LNCAP (cell line): ENCODE measurements around the gene ERRFI1.

ENCODE experiments used
- TF ChIP-seq, protein P1 (sequence below): fragments of 450-650 bp; IDR thresholded peaks from 2 replicates; pipeline ENCODE4 v1.5.1; 2017; ENCODE audit warnings: mild to moderate bottlenecking

Gene ERRFI1, protein sequence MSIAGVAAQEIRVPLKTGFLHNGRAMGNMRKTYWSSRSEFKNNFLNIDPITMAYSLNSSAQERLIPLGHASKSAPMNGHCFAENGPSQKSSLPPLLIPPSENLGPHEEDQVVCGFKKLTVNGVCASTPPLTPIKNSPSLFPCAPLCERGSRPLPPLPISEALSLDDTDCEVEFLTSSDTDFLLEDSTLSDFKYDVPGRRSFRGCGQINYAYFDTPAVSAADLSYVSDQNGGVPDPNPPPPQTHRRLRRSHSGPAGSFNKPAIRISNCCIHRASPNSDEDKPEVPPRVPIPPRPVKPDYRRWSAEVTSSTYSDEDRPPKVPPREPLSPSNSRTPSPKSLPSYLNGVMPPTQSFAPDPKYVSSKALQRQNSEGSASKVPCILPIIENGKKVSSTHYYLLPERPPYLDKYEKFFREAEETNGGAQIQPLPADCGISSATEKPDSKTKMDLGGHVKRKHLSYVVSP

GRCh38 chr1:8026153-8026975, at the start of gene ERRFI1:
ERRFI1 (minus strand) TSS chr1:8026309; CDS start chr1:8015619, 10,690 bp downstream.
- TF ChIP-seq, protein P1, sequence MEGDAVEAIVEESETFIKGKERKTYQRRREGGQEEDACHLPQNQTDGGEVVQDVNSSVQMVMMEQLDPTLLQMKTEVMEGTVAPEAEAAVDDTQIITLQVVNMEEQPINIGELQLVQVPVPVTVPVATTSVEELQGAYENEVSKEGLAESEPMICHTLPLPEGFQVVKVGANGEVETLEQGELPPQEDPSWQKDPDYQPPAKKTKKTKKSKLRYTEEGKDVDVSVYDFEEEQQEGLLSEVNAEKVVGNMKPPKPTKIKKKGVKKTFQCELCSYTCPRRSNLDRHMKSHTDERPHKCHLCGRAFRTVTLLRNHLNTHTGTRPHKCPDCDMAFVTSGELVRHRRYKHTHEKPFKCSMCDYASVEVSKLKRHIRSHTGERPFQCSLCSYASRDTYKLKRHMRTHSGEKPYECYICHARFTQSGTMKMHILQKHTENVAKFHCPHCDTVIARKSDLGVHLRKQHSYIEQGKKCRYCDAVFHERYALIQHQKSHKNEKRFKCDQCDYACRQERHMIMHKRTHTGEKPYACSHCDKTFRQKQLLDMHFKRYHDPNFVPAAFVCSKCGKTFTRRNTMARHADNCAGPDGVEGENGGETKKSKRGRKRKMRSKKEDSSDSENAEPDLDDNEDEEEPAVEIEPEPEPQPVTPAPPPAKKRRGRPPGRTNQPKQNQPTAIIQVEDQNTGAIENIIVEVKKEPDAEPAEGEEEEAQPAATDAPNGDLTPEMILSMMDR, result no peak

- TF ChIP-seq, protein P1, result no peak
These were observed 49.5 kb upstream of the ERRFI1 start for GRCh38 chr1:8075511-8076051.

- TF ChIP-seq, protein P1, result no peak
These were observed 47.2 kb upstream of the ERRFI1 start for GRCh38 chr1:8073112-8073855.

DNA sequence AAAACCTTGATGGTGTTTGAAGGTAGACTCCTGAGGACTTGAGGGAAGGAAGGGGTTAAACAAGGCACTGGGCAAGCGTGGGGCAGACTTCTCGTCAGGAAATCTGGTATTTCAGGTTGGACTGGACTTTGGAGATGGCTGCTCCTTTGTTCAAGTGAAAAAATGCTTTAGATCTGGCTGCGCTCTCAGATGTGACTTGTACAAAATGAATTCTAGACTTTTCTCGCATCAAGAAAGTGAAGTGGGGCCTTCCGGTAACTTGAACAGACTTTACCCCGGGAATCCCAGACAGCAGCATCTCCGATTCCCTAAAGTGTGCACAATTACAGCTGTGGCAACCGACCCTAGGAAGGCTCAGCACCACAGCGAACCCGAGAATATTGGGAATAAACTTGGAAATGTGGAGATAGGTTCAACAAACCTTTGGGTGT, 44.3 kb upstream of the ERRFI1 start:
- TF ChIP-seq, protein P1, result no peak

DNA sequence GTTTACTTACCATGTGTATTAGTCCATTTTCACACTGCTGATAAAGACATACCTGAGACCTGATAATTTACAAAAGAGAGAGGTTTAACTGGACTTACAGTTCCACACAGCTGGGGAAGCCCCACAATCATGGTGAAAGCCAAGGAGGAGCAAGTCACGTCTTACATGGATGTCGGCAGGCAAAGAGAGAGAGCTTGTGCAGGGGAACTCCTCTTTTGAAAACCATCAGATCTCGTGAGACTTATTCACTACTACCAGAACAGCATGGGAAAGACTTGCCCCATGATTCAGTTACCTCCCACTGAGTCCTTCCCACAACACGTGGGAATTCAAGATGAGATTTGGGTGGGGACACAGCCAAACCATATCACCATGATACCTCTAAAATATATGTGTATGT, 39.3 kb upstream of the ERRFI1 start:
- TF ChIP-seq, protein P1, result no peak

GRCh38 chr1:8063298-8064036, 37.4 kb upstream of the ERRFI1 start:
- TF ChIP-seq, protein P1, result no peak
